SHP77 (cell line): ENCODE data around the gene OR8G5.

Experiments used
- DNase-seq, 2 experiments: peaks; one replicate each; lab custom pipeline; 2025; lab: John Stamatoyannopoulos, UW

The OR8G5 gene

DNA sequence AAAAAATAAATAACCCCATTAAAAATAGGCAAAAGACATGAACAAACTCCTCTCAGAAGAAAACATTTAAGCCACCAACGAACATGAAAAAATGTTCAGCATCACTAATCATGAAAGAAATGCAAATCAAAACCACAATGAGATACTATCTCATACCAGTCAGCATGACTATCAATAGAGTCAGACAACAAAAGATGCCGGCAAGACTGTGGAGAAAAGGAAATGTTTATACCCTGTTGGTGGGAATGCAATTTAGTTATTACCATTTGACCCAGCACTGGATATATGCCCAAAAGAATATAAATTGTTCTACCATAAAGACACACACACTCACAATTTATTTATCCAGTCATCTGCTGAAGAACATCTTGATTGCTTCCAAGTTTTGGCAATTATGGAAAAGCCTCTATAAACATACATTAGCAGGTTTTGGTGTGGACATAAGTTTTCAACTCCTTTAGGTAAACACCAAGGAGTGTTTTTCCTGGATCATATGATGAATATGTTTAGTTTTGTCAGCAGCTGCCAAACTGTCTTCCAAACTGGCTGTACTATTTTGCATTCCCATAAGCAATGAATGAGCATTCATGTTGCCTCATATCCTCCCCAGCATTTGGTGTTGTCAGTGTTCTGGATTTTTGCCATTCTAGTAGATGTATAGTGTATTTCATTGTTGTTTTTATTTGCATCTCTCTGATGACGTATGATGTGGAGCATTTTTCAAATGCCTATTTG is 29.6 kb downstream of the OR8G5 start:
- DNase-seq, result peak in 1 of 2 experiments; percentile 9

DNA sequence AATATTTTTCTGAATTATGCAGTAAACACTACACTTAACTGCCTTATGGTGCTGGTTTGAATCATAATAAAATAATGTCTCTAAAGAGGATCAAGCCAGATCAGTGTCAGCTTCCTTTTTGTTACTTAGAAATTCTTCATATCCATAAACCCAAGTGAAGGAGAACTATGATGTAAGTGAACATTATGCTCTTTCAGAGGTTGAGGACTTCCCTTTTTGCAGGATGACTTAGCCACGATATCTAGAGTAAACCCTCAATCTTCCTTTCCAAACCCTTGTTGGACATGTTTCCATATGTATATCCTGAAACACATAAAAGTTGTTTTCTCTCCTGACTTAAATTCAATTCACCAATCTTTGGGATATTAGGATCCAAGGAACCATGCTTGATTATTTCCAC is 38.5 kb downstream of the OR8G5 start:
- no peak for DNase-seq

DNA sequence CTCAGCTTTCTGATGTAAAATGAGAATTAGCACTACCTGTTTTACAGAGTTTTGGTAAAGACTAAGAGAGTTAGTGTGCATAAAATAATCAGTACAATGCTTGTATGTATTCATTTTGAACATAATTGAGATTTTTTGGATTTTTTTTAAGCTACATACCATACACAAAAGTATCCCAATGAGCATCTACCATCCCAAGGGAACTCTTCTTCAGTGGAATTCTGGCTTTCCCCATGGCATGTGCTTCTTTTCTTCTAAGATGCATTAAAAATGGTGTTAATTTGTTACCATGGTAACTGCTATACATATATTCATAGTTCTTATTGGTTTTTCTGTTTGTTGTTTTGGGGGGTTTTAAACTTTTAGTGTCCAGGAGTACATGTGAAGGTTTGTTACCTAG is 39.8 kb downstream of the OR8G5 start:
- no peak for DNase-seq

DNA sequence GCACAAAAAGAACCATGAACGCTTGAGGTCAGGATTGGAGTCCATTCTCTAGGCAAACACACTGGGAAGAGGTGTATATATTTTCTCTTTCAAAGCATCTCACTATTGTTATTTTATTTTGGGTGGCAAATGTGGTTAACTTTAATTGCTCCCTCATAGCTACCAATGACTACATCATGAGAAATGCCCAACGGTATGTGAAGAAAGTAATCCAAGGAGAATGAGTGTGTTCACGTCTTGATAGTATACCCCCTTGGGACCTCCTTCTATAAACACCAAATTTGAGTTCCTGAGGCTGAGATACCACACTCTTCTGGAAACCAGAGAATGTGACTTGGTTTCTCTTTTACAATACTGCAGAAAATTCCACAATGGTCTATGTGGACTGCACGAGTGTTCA is 41.7 kb downstream of the OR8G5 start:
- no peak for DNase-seq

DNA sequence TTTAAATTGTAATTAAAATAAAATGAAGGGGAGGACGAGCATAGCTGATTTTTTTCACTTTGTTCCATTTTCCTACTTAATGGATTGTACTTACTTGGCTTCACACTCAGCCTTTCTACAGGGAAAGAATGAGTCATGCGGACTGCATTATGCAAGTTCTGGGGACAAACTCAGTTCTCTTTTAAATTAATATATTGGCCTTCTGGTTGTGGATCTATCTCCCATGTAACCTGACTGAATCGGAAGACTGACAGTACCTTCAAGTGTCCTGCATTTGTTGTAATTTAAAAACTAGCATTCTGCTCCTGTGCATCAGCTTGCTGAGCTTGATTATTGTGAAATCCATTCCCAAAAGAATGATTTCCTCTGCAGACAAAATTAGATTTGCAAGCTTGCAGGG is 45.4 kb downstream of the OR8G5 start:
- no peak for DNase-seq

DNA sequence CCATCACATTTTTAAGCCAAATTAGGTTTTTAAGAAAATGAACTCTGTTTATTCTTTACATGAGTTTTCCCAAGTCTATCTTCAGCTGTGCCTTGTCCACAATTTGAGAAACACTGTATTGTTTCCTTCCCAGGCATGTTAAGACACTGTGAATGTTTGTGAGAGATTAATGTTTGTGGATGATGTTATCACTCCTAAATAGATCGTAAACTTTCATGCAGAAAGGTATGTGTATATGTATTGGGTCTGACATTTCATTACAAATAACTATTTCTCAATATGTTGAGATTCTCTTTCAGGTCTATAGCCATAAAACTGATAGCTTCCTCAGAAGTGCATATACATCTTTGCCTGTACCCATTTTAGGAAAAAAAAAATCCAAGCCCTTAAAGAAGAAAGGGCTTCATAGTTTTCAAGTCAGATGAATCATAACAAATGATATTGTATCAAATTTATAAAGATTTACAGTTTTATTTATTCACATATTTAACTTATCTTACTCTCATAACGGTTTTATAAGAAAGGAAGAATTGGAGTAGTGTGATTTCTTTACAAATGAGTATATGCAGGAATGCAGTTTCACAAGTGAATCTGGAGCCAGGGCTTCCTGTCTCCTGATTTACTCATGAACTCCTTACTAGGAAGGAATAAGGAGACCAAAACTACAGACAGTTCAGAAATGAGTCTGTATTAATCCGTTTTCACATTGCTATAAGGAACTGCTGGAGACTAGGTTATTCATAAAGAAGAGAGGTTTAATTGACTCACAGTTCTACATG is 46.4 kb downstream of the OR8G5 start:
- DNase-seq, result no peak

DNA sequence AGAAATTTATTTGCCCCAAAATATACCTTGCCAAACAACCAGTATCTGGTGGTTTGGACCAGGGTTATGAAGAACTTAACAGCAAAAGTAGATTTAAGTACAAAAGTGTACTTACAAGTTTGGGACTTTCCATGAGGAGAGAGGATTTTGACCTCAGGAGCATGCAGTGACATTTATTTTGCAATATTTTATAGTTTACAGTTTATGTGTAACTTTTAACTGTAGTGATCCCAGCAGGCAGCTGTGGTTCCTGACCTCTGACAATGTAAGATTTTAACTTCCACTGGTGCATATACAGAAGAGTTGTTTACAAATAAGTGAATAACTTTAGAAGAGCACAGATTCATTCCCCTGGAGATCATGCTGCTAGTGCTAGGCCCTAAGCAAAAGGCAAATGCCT is 50.9 kb downstream of the OR8G5 start:
- no peak for DNase-seq

DNA sequence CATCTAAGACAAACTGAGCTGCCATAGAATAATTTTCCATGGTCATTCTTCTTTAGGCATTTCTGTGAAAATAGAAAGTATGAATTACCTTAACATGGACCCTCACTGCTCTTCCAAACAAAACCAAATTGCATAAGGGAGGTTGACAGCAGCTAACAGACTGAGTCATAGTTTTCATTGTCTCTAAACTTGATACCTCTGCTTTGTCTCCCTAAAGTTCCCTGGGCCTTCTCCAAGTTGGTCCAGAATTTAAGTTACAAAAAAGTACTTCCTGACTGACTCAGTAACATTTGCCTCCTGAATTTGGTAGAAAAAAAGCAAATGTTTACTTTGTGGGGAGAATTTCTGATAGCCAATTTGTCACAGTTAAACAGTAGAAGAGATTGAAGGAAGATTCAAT is 54.5 kb downstream of the OR8G5 start:
- DNase-seq, result no peak

DNA sequence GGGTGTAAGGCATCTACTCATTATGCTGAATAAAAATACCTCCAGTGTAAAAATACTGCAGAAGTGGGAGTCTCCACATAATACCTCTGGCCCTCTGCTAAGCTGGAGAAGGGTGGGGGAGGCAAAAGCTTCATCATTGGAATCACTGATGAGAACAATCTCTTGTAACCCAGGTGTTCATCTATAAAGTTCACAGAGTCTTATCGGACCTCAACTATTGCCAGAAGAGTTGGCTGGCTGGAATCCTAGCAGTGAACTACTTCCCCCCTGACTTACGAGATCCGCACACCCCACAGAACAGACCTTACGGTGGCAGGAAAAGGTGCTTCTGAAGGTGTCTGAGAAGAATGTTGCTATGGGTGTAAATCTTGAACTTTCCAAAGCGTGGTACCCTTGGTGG is 55.1 kb downstream of the OR8G5 start:
- DNase-seq, result no peak

DNA sequence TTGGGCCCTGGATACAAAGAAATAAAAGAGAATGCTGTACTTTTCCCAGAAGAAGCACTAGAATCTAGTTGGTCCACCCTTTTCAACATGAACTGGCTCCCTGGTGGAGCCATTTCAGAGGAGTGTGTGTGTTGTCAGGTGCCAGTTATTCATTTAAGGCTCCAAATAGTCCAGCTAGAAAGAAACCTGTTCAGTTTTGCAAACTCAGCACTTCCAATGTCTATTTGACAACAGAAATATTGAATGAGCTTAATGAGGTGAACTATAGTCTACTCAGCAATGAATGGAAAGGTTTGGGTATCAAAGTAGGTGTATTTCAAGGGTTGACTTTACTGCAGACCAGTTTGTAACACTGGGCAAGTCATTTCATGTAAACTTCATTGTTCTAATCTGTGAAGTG is 55.5 kb downstream of the OR8G5 start:
- no peak for DNase-seq

DNA sequence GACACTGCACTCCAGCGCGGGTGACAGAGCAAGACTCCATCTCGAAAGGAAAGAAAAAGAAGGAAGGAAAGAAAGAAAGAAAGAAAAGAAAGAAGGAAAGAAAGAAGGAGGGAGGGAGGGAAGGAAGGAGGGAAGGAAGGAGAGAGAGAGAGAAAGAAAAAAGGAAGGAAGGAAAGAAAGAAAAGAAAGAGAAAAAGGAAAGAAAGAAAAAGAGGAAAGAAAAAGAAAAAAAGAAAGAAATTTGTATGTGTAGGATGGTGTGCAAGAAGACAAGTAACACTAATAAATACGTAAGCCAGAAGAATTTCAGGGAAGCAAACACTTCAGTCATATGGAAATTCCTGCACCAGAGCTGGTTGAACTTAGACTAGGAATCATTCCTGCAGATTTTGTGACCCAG is 57.0 kb downstream of the OR8G5 start:
- DNase-seq, result no peak

DNA sequence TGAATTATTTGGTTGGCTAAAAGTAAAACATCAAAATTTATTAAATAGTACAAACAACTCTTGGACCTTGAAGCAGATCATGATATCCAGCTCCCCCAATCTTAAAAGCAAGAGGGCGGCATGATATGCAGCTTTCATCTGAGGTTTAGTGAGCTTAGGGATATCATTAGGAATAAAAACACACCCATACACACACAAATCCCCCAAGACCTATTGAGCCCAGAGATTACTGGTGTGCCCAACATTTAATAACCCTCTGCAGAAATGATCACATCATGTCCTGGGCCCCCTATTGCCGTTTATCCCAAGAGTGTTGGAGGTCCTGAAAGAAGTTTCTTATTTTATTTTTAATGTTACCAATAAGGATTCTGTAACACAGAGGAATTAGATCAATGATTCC is 57.7 kb downstream of the OR8G5 start, which contains the start of gene OR8D1:
Gene OR8D1 (minus strand): TSS at position 101 of the 400 bp plus-strand sequence. CDS start 3,183 bp downstream, outside the sequence.
- no peak for DNase-seq

DNA sequence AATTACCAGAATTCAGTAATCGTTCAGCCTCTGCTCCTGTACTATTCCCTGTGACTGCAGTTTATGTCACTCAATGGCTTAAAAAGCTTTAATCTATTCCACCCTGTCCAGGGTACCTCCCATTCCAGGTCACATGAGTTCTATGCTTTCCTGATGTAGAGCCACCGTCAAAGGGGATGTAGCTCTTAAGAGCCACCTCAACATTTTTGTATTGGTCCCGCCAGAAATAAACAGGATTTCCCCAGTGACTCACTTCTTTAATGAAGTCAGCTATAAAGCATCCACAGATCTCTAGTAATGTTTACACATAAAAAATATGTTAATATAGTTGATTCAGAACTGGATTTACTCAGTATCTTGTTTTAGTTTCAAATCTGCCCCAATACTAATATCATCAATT is 58.9 kb downstream of the OR8G5 start:
- DNase-seq, result no peak
